Large intestine (tissue), 3 donors: ENCODE measurements around the gene TBC1D1. TPM values are rescaled to one million over a fixed set of nuclear protein-coding genes. Genes with fewer than 3 reads are reported as not detected.

Experiments
- DNase-seq, 2 donors: peaks; one replicate each; pipeline versions ENCODE4 v3.0.0 to v3.0.0-alpha.2; 2013
- H3K27ac ChIP-seq: one replicate; pipeline ENCODE4 v1.5.1; 2013; ENCODE audit warnings: low read length
- H3K27me3 ChIP-seq: 2 replicates; pipeline ENCODE4 v1.6.1; 2013; ENCODE audit warnings: low read length; ENCODE audit not compliant: control insufficient read depth, insufficient read depth
- H3K36me3 ChIP-seq: 2 replicates; pipeline ENCODE4 v1.6.1; 2013; ENCODE audit warnings: low read length; ENCODE audit not compliant: control insufficient read depth, insufficient read depth
- H3K4me1 ChIP-seq: one replicate; pipeline ENCODE4 v1.6.1; 2013; ENCODE audit warnings: low read length; ENCODE audit not compliant: control insufficient read depth, insufficient read depth
- H3K4me3 ChIP-seq: one replicate; pipeline ENCODE4 v1.5.1; 2013; ENCODE audit warnings: low read length
- H3K9me3 ChIP-seq: one replicate; pipeline ENCODE4 v1.6.1; 2013; ENCODE audit warnings: mild to moderate bottlenecking, low read depth, low read length, moderate library complexity; ENCODE audit not compliant: control insufficient read depth
- WGBS: methylation state at CpG from one replicate; pipeline ENCODE4 v1.1.5; 2013; ENCODE audit warnings: low lambda C conversion rate; ENCODE audit not compliant: insufficient coverage; 5-methylcytosine and 5-hydroxymethylcytosine counted together
- polyA plus RNA-seq: library from polyadenylated mRNA; unstranded; fragments of 120-200 nt; gene quantifications from one replicate; pipeline ENCODE4 v1.2.1, GENCODE V29; 2013

TBC1D1 gene
- polyA plus RNA-seq, 1 donor, result 116 TPM

DNA sequence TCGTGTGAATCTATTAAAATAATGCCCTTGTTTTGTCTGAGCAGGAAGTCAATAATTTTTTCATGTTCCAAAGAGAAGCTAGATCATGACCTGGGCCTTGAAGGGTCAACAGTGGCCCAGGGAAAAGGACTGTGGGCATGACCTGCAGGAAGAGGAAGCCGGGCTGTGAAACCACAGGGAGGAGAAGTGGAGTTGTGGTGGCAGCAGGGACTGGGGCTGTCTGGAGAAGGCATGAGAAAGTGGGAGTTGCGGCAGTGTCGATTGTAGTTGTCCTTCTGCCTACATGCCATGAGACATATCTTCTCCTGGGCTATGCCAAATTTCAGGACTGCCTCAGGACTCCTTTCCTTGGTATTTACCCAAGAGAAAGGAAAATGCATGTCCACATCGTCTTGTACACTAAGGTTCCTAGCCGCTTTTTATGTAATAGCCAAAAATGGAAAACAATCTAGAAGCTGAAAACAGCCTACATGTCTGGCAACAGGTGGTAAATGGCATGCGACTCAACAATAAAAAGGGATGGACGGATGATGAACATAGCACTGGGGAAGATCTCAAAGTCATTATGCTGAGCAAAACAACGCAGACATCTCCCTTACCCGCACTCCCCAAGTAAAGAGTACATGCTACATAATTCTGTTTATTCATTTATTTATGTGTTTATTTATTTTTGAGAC lies 55.8 kb downstream of the TBC1D1 start:
- DNase-seq, result no peak
- H3K4me3 ChIP-seq, result no peak overlapping the region
- no peaks in the 10 kb centered on the region for H3K36me3 ChIP-seq
- no peaks in the 10 kb centered on the region for H3K4me1 ChIP-seq
- WGBS, result 100% methylated on average over 1 of the region's 10 CpGs
- no peaks in the 10 kb centered on the region for H3K27me3 ChIP-seq
- H3K27ac ChIP-seq, result no peak overlapping the region
- H3K9me3 ChIP-seq, result no peaks in the 10 kb centered on the region

DNA sequence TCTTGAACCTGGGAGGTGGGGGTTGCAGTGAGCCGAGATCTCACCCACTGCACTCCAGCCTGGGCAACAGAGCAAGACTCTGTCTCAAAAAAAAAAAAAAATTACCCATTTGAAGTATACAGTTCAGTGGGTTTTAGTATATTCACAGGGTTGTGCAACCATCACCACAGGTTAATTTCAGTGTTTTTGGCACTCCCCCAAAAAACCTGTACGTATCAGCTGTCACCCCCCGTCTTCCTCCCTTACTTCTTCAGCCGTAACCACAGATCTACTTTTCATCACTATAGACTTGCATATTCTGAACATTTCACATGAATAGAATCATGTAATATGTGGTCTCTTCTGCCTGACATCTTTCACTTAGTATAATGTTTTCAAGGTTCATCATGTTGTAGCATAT lies 57.7 kb downstream of the TBC1D1 start:
- 100% methylated on average over 1 of the region's 4 CpGs for WGBS
- no peaks in the 10 kb centered on the region for H3K4me1 ChIP-seq
- no peak for DNase-seq

DNA sequence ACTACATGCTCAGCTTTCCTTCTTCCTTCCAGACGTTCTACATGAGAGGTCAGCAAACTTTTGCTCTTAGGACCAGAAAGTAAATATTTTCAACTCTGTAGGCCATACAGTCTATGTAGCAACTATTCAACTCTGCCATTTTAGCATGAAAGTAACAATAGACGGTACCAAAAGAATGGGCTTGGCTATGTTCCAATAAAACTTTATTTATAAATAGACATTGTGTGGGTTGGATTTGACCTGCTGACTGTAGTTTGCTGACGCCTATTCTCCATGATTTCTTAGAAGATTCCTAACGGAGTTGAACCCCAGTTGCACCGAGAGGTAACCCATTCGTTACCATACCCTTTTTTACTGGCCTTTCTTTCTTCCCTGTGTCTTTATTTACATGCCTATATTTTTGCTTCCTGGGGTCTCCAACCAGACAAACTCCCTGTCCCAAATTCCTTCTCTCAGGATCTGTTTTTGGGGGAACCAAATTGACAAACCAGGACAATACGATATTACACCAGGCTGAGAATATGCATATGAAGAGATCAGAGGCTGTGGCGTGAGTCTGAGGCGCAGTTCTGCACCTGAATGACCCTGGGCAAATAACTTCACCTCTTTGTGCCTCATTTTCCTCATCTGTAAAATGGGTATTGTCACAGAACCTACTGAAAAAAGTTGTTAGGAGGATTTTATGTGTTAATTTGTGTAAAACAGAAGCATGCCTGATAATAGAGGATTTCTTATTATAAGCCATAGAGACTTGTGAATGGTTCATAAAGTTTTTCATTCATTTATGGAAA lies 58.9 kb downstream of the TBC1D1 start:
- no peaks in the 10 kb centered on the region for H3K9me3 ChIP-seq
- no peaks in the 10 kb centered on the region for H3K36me3 ChIP-seq
- no peak overlapping the region for H3K27ac ChIP-seq
- no peak overlapping the region for H3K4me3 ChIP-seq
- no peaks in the 10 kb centered on the region for H3K27me3 ChIP-seq
- no peaks in the 10 kb centered on the region for H3K4me1 ChIP-seq
- DNase-seq, result no peak
- WGBS, result 100% methylated on average over 1 of the region's 9 CpGs

More for the DNA sequence above, 57.7 kb downstream of the TBC1D1 start:
- no peaks in the 10 kb centered on the region for H3K9me3 ChIP-seq
- no peaks in the 10 kb centered on the region for H3K36me3 ChIP-seq
- no peaks in the 10 kb centered on the region for H3K27me3 ChIP-seq
- no peak overlapping the region for H3K4me3 ChIP-seq
- H3K27ac ChIP-seq, result no peak overlapping the region

DNA sequence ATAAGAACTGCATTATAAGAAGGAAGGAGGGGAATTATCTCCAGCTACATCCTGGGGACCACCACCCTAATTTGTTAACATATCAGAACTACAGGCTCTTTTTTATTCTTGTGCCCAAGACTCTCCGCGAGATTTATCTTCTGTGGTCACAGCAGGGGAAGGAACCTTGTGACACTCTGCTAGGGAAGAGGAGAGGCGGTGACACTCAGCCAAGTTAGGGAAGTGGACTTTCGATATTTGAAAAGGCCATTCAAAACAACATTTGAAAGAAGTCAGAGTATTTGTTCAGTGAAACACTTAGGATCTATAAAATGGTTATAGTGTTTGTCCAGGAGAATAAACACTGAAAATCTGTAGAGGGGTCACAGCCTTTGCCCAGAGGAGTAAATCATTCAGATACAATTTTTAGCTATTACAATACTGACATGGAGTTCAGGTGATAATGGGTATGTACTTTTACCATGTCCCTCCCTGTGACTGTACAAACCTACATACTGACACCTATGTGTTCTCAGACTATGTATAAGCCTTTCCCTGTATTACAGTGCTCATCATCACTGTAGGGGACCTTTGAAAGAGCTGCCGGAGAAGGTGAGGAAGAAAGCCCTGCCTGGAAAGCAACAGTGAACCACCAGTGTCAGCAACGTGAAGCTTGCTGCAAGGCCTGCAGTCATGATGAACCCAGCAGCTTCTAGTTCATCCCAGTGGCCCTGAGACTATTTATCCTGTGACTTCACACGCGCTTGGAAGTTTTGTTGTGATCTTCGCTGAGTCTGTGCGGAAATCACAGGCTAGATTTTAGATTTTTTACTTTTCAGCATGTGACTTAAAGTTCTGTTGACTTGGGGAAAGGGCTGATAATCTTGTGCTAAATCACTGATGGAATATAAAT lies 60.8 kb downstream of the TBC1D1 start:
- Histone ChIP-seq H3K4me1 (no peaks in the 10 kb centered on the region), H3K4me3 (no peak overlapping the region), H3K9me3 (no peaks in the 10 kb centered on the region), H3K27me3 (no peaks in the 10 kb centered on the region), H3K27ac (no peak overlapping the region), H3K36me3 (no peaks in the 10 kb centered on the region)
- WGBS, result 0% methylated on average over 1 of the region's 10 CpGs
- no peak for DNase-seq

DNA sequence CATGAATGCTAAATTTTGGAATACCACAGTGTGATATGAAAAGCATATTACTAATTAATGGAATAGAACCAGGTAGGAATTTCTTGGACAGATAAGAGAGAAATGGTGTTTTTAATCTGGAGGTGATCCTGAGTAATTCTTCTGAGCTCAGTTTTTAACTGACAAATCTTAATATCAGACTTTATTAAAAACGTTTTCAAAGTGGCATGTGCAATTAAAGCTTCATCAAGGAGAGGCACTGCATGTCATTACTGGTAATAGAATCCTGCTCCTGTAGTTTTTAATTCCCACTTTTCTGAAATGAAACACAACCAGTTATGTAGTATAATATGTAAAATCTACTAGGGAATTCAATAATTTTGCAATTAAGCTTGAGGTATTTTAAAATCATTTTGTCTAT lies 62.3 kb downstream of the TBC1D1 start:
- H3K4me3 ChIP-seq, result no peak overlapping the region
- no peaks in the 10 kb centered on the region for H3K9me3 ChIP-seq
- no peak for DNase-seq
- WGBS, result 60% methylated on average over 1 of the region's 1 CpG
- no peak overlapping the region for H3K27ac ChIP-seq
- H3K27me3 ChIP-seq, result no peaks in the 10 kb centered on the region
- no peaks in the 10 kb centered on the region for H3K36me3 ChIP-seq
- H3K4me1 ChIP-seq, result no peaks in the 10 kb centered on the region

DNA sequence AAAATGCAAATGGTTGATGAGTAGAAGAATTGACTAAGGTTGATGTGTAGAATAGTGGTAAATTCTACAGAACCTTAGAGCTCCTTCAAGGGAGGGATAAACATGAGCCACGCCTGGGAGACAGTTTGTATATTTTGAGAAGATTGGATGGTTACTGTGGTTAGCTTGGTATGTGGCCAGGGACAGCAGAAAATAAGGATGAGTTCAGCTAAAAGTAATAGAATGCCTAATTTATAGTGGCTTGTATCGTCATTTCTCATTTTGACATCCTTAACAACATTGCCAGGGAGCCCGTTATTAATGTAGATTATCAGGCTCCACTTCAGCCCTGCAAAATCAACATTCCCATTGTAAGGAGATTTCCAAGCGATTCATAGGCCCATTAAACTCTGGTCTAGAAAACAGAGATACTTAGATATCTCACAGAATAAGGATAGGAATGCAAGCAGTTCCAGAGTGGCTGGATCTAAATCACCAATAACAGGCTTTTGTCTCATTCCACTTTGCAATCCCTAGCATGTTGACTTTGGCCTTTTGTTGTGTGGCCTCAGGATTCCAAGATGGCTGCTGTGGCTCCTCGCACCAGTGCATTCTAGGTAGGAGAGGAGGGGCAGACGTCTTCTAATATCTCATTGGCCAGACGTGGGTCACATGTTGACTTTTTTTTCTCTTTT lies 62.9 kb downstream of the TBC1D1 start:
- 83% methylated on average over 2 of the region's 7 CpGs for WGBS
- Histone ChIP-seq H3K27ac (no peak overlapping the region), H3K4me1 (no peaks in the 10 kb centered on the region), H3K36me3 (no peaks in the 10 kb centered on the region), H3K9me3 (no peaks in the 10 kb centered on the region), H3K4me3 (no peak overlapping the region), H3K27me3 (no peaks in the 10 kb centered on the region)
- no peak for DNase-seq

DNA sequence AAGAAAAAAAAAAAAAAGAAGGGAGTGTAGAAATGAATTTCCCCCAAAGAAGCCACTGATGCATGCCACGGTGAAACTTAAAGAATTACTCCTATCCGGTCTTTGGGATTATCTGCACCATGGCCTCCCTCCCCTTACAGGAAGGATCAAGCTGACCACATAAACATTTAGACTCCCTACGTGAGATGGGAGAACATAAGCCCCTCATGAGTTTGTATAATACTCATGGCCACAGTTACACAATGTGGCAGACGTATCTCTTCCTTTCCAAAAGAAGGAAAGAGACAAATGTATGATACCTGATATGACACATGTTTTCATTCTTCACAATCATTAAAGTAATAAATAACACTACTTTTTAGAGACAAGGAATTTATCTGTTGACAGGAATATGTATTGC lies 66.1 kb downstream of the TBC1D1 start:
- H3K9me3 ChIP-seq, result no peaks in the 10 kb centered on the region
- no peak for DNase-seq
- no peak overlapping the region for H3K27ac ChIP-seq
- H3K27me3 ChIP-seq, result no peaks in the 10 kb centered on the region
- no peaks in the 10 kb centered on the region for H3K36me3 ChIP-seq
- H3K4me1 ChIP-seq, result no peaks in the 10 kb centered on the region
- WGBS, result no CpG with 5 or more reads among the region's 4 CpGs
- H3K4me3 ChIP-seq, result no peak overlapping the region

DNA sequence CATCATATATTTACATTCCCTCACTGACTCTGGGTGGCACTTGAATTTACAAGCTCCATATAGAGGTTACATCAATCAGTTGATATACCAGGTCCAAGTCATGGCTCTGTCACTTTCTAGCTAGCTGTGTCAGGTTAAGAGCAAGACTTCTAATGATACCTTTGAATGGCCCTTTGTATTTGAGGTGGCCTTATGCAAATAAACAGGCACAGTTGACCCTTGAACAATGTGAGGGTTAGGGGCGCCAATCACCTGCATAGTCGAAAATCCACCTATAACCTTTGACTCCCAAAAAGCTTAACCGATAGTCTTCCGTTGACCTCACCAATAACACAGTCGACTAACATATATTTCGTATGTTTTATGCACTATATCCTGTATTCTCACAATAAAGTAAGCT lies 68.0 kb downstream of the TBC1D1 start:
- no peak overlapping the region for H3K4me3 ChIP-seq
- no peaks in the 10 kb centered on the region for H3K27me3 ChIP-seq
- H3K9me3 ChIP-seq, result no peaks in the 10 kb centered on the region
- WGBS, result 60% methylated on average over 5 of the region's 6 CpGs
- H3K4me1 ChIP-seq, result no peaks in the 10 kb centered on the region
- H3K36me3 ChIP-seq, result no peaks in the 10 kb centered on the region
- no peak for DNase-seq
- H3K27ac ChIP-seq, result no peak overlapping the region

DNA sequence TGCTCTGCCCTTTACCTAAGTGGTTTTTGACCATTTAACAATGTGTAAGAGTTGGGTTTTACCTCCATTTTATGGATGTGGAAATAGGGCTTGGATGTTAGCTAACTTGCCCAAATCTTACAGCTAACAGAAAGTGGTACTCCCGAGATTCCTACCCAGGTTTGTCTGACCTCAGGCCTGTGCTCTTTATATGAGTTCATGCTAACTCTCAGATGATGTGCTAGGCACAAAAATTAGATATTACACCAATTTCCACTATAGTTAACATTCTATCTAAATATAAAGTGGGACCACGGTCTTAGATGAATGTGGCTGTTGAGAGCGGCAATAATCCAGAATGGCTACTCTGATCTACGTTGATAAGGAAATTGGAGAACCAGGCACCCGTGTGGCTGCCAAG lies 69.2 kb downstream of the TBC1D1 start, which contains the start of gene PTTG2:
TSS of gene PTTG2 (plus strand) at position 301 of the 400 bp plus-strand sequence. CDS start at position 338, 37 bp downstream.
- no peak for DNase-seq
- no peak within 1 kb of the TSS for H3K27ac ChIP-seq
- no CpG with 5 or more reads among the region's 5 CpGs for WGBS
- H3K4me3 ChIP-seq, result no peak within 1 kb of the TSS
- H3K9me3 ChIP-seq, result no peaks in the 10 kb centered on the region
- no peaks in the 10 kb centered on the region for H3K36me3 ChIP-seq
- no peaks in the 10 kb centered on the region for H3K4me1 ChIP-seq
- no peaks in the 10 kb centered on the region for H3K27me3 ChIP-seq
